Kidney (tissue), 14 donors: ENCODE results near the gene RNPS1. TPM values are rescaled to one million over a fixed set of nuclear protein-coding genes. Genes with fewer than 3 reads are reported as not detected.

ENCODE experiments used
- DNase-seq, 5 donors: peaks; one replicate each; pipeline ENCODE4 v3.0.0-alpha.2; 2013 to 2020
- FAIRE-seq: peaks from 2 replicates; lab custom pipeline; 2012; peaks lifted over from hg19 to GRCh38; lab: Jason Lieb, UNC
- H3K27ac ChIP-seq, 2 donors: one replicate each; pipeline ENCODE4 v1.7.0; 2013; ENCODE audit warnings: low read depth in 2 of 2, low read length in 2 of 2, inconsistent platforms in 1 of 2
- H3K27me3 ChIP-seq: one replicate; pipeline ENCODE4 v1.7.1; 2013; ENCODE audit warnings: low read length, inconsistent platforms; ENCODE audit not compliant: control insufficient read depth, insufficient read depth
- H3K36me3 ChIP-seq, 3 donors: one replicate each; pipeline versions ENCODE4 v1.7.0 to v1.7.1; 2013; ENCODE audit warnings: low read length in 3 of 3, control low read depth in 1 of 3, inconsistent platforms in 1 of 3; ENCODE audit not compliant: insufficient read depth in 3 of 3, control insufficient read depth in 2 of 3
- H3K4me1 ChIP-seq, 3 donors: one replicate each; pipeline versions ENCODE4 v1.7.0 to v1.7.1; 2013; ENCODE audit warnings: low read length in 3 of 3, inconsistent platforms in 1 of 3, low read depth in 1 of 3; ENCODE audit not compliant: control insufficient read depth in 2 of 3, insufficient read depth in 2 of 3
- H3K4me3 ChIP-seq, 3 donors: one replicate each; pipeline versions ENCODE4 v1.7.0 to v1.8.1; 2013; ENCODE audit warnings: low read length in 3 of 3, control low read depth in 1 of 3, inconsistent platforms in 1 of 3
- H3K9ac ChIP-seq, 3 donors: one replicate each; pipeline versions ENCODE4 v1.7.0 to v1.7.1; 2013; ENCODE audit warnings: low read length in 3 of 3, control low read depth in 1 of 3, inconsistent platforms in 1 of 3
- H3K9me3 ChIP-seq, 3 donors: one replicate each; pipeline versions ENCODE4 v1.7.0 to v1.7.1; 2013; ENCODE audit warnings: low read length in 3 of 3, control low read depth in 1 of 3, inconsistent platforms in 1 of 3; ENCODE audit not compliant: control insufficient read depth in 2 of 3, insufficient read depth in 1 of 3
- CTCF ChIP-seq: IDR thresholded peaks from 3 replicates; pipeline ENCODE4 v1.5.1; 2012; ENCODE audit warnings: mild to moderate bottlenecking, moderate library complexity, borderline replicate concordance; ENCODE audit not compliant: insufficient read depth; ENCODE audit errors: extremely low read depth
- intact Hi-C: fragments of 100-400 bp; cut with DNase I; formaldehyde crosslinking; loops from one replicate; pipeline ENCODE4 v1.11.1; 2022
- polyA plus RNA-seq: library from polyadenylated mRNA; stranded (reverse); fragments of 350-450 nt; fragmentation: Illumina TruSeq; extraction: RNeasy Lipid Tissue Mini Kit (QIAGEN cat#74804); gene quantifications from one replicate; pipeline ENCODE4 v1.2.3, GENCODE V29; 2014; ENCODE audit warnings: low read depth, low replicate concordance; ENCODE audit not compliant: insufficient read depth
- total RNA-seq: library from RNA; stranded (reverse); fragmentation: NEBNext Ultra II Directional; extraction: Animal tissue kit (Norgen Biotek cat#: 25700); gene quantifications from one replicate; pipeline ENCODE4 v1.2.1, GENCODE V29; 2021
- donor health status: control.
- donor health status: control.
- donor health status: control.
- donor health status: control.
- donor health status: control.
- donor health status: DM: yes; HTN: yes; CAD: no.
- donor health status: Normal renal cell carcinoma (clear cell type).

The RNPS1 gene
- total and polyA plus RNA-seq, 2 donors from 2014 or later, result 102 to 134 TPM

DNA sequence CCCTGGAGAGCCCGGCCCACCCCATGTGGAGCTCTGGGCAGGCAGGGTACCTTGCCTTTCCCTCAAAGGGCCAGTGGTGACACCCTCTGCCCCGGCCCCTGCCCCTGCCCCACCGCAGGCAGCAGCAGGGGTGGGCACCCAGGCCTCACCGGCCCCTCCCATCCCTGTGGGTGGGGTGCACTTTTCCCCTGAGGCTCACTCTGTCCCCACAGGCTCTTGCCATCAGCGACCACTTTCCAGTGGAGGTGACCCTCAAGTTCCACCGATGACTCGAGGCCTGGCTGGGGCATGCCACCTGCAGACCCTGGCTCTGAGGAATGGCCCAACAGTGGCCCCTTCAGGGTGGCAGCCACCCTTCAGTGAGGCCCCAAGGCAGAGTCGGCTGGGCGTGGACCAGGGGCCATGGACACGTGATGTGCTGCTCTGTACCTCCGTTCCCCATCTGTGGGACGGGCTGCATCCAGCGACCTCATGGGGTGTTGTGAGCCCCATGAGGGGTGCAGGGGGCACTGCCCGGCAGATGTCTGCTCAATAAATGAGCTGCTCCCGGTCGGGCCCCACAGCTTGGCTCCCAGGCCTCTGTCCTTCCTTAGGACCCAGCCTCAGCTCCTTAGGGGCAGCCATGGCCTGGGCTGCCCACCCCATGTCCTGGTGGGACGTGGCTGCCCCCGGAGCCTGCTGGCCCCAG lies 29.6 kb downstream of the RNPS1 start:
- Histone ChIP-seq H3K27me3 (no peaks in the 10 kb centered on the region), H3K9me3 (no peaks in the 10 kb centered on the region), H3K36me3 (peaks cover 0 to 17% (median 12%) of the 10 kb centered on the region in 3 donors), H3K4me3 (no peak overlapping the region), H3K9ac (no peak overlapping the region), H3K4me1 (peaks cover 0 to 7% (median 0%) of the 10 kb centered on the region in 3 donors), H3K27ac (no peak overlapping the region)
- DNase-seq (peak in 1 of 5 donors; percentile 76), FAIRE-seq (no peak)
- intact Hi-C loops, result no loop called here
- no peak for TF ChIP-seq CTCF

GRCh38 chr16:2237493-2238149 lies 30.3 kb downstream of the RNPS1 start:
- Histone ChIP-seq H3K27me3 (no peaks in the 10 kb centered on the region), H3K4me3 (no peak overlapping the region)
- peak in 2 of 5 donors; percentile 20 to 69 for DNase-seq

GRCh38 chr16:2237102-2237482 lies 30.8 kb downstream of the RNPS1 start:
- Histone ChIP-seq H3K27me3 (no peaks in the 10 kb centered on the region), H3K9ac (no peak overlapping the region), H3K4me1 (peaks cover 0 to 7% (median 0%) of the 10 kb centered on the region in 3 donors), H3K27ac (no peak overlapping the region), H3K4me3 (no peak overlapping the region), H3K9me3 (no peaks in the 10 kb centered on the region), H3K36me3 (peaks cover 0 to 12% (median 4%) of the 10 kb centered on the region in 3 donors)
- no peak for TF ChIP-seq CTCF
- intact Hi-C loops, result no loop called here
- no peak for DNase-seq
- no peak for FAIRE-seq

More at GRCh38 chr16:2237493-2238149, 30.3 kb downstream of the RNPS1 start:
- no peak for FAIRE-seq
- H3K36me3 ChIP-seq, result peaks cover 0 to 17% (median 5%) of the 10 kb centered on the region in 3 donors
- no peak for TF ChIP-seq CTCF
- intact Hi-C loops, result no loop called here
- peaks cover 0 to 7% (median 0%) of the 10 kb centered on the region in 3 donors for H3K4me1 ChIP-seq
- H3K9me3 ChIP-seq, result no peaks in the 10 kb centered on the region
- H3K9ac ChIP-seq, result no peak overlapping the region
- H3K27ac ChIP-seq, result no peak overlapping the region
